ENCODE data around the gene CMSS1. TPM values are rescaled to one million over a fixed set of nuclear protein-coding genes. Genes with fewer than 3 reads are reported as not detected.

CMSS1 gene
- total RNA-seq, 4 donors from 2014 or later, result 9.2 to 18.5 (median 12.9) TPM

DNA sequence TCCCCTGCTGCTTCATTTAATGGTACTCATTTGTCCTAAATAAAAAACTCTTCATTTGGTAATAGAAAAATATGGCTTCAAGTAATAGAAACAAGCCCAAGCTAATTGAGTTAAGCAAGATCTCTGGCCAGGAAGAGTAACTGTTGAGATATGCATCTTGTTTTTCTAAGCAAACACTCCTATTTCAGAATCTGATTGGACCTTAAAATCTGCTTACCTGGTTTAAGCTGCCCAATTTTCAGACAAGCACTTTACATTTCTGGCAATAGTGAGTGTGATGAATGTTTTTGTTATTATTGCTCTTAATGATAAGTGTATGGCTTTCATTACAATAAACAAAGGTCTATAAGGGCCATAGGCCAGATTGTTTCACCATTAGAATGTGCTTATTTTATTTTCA is 86.2 kb downstream of the CMSS1 start:
- TF ChIP-seq, protein P1, sequence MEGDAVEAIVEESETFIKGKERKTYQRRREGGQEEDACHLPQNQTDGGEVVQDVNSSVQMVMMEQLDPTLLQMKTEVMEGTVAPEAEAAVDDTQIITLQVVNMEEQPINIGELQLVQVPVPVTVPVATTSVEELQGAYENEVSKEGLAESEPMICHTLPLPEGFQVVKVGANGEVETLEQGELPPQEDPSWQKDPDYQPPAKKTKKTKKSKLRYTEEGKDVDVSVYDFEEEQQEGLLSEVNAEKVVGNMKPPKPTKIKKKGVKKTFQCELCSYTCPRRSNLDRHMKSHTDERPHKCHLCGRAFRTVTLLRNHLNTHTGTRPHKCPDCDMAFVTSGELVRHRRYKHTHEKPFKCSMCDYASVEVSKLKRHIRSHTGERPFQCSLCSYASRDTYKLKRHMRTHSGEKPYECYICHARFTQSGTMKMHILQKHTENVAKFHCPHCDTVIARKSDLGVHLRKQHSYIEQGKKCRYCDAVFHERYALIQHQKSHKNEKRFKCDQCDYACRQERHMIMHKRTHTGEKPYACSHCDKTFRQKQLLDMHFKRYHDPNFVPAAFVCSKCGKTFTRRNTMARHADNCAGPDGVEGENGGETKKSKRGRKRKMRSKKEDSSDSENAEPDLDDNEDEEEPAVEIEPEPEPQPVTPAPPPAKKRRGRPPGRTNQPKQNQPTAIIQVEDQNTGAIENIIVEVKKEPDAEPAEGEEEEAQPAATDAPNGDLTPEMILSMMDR (IDR thresholded peaks at IDR 0.05), result no peak
- TF ChIP-seq POLR2A (IDR thresholded peaks at IDR 0.05), result no peak
- Histone ChIP-seq H3K27me3 (no peaks in the 10 kb centered on the region), H3K9me3 (no peaks in the 10 kb centered on the region), H3K4me3 (no peak overlapping the region), H3K27ac (peak overlapping the region in 1 of 4 donors; percentile 0), H3K36me3 (no peaks in the 10 kb centered on the region), H3K4me1 (peaks cover 9 to 15% (median 13%) of the 10 kb centered on the region in 3 donors)
- intact Hi-C loops (cut with DNase I), result no loop called here
- no peak for DNase-seq

DNA sequence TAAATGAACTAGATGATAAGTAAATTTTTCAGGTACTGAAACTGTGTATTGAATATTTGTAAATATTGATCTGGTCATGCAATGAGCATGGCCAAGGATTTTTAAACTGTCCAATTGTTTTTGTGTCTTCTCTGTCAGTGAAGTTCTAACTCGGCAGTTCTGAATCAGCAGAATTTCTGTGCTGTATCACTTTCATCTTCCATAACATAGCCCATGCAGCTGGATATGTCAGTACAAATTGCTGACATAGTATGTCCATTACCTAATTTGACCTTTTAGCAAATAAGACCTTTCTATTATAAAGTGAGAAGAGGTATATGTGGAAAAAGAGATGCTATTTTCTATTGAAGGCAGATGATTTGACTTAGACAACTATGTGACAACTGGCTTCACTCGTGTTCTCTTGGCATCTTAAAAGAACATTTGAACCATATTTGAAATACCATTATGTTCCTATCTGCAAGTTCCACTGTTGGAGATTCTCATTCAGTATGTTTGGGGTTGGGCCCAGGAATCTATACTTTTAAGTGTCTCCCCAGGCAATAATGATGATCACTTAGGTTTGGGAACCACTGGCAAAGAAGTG is 90.4 kb downstream of the CMSS1 start:
- no peak overlapping the region for H3K4me3 ChIP-seq
- no peak overlapping the region for H3K27ac ChIP-seq
- no peak for DNase-seq
- H3K4me1 ChIP-seq, result peaks cover 0 to 19% (median 12%) of the 10 kb centered on the region in 3 donors
- 63 to 91% methylated on average over 2 of the region's 2 CpGs for WGBS, 2 donors
- no peaks in the 10 kb centered on the region for H3K9me3 ChIP-seq
- no peaks in the 10 kb centered on the region for H3K27me3 ChIP-seq
- H3K36me3 ChIP-seq, result no peaks in the 10 kb centered on the region
- no peak for TF ChIP-seq POLR2A (IDR thresholded peaks at IDR 0.05)
- TF ChIP-seq, protein P1 (IDR thresholded peaks at IDR 0.05), result no peak
- intact Hi-C loops (cut with DNase I), result no loop called here

DNA sequence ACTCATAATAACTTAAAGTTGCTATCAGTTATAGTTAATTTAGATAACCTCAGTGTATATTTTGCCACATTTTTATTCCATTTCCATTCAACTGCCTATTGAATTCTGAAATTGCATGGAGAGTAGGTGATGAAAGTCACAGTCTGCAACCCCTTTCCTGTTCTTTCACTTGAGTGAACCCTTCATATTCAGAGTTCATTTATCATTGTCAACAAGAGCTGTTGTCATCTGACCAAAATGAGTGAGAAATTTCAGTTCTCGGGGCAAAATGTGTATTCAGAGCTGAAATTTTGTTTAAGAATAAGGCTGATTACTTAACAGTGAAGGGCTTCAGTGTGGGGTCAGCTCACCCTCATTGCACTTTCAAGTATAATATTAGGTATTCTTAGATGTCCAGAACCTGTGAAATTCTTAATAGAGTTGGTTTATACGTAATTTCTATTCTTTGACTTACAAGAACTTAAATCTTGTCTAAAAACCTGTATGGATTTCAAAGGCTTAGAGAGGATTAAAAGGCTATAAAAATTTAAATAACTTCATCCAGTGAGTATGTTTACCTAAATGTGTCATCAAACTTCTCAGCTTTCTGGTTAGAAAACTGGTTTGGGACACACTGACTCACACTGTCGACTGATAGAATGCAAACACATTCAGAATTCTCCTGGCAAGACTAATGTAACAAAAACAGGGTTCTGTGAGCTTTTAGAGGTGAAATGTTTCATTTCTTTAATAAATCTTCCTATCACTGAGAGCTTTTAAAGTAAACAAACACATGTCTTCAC is 92.2 kb downstream of the CMSS1 start:
- DNase-seq, result no peak
- 38 to 41% methylated on average over 3 of the region's 3 CpGs for WGBS, 2 donors
- peaks cover 0 to 19% (median 12%) of the 10 kb centered on the region in 3 donors for H3K4me1 ChIP-seq
- intact Hi-C loops (cut with DNase I), result no loop called here
- no peaks in the 10 kb centered on the region for H3K27me3 ChIP-seq
- peak overlapping the region in 1 of 4 donors; percentile 15 for H3K27ac ChIP-seq
- no peaks in the 10 kb centered on the region for H3K9me3 ChIP-seq
- no peak overlapping the region for H3K4me3 ChIP-seq
- H3K36me3 ChIP-seq, result no peaks in the 10 kb centered on the region
- TF ChIP-seq POLR2A (IDR thresholded peaks at IDR 0.05), result no peak
- TF ChIP-seq, protein P1 (IDR thresholded peaks at IDR 0.05), result no peak

DNA sequence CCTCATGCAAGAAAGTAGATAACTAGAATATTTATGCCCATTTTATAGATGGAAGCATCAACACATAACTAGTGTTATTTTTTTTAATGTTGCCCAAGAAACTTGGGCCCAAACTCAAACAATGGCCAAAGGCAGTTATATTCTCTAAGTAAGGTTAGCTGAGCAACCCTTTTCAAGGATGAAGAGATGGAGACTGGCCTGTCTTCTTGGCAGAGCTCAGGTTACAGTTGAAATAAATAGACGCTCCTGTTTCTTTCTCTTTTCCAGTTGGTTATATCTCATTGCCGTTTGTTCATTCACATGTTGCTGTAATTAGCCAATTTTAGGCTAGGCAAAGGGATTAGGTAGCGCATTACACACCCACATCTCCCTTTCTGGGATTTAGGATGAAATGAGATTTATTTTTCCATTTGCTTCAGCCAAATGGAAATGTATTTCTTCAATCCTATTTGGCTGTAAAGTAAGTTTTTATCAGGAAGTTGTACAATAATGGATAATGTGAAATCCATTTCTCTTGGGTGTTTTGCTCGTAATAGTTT is 93.2 kb downstream of the CMSS1 start:
- TF ChIP-seq, protein P1 (IDR thresholded peaks at IDR 0.05), result no peak
- no peak for TF ChIP-seq POLR2A (IDR thresholded peaks at IDR 0.05)
- intact Hi-C loops (cut with DNase I), result no loop called here
- H3K9me3 ChIP-seq, result no peaks in the 10 kb centered on the region
- no peak for DNase-seq
- peaks cover 0 to 19% (median 12%) of the 10 kb centered on the region in 3 donors for H3K4me1 ChIP-seq
- no peaks in the 10 kb centered on the region for H3K36me3 ChIP-seq
- no peak overlapping the region for H3K4me3 ChIP-seq
- H3K27ac ChIP-seq, result peak overlapping the region in 1 of 4 donors; percentile 15
- WGBS, 2 donors, result 44 to 69% methylated on average over 4 of the region's 4 CpGs
- H3K27me3 ChIP-seq, result no peaks in the 10 kb centered on the region

DNA sequence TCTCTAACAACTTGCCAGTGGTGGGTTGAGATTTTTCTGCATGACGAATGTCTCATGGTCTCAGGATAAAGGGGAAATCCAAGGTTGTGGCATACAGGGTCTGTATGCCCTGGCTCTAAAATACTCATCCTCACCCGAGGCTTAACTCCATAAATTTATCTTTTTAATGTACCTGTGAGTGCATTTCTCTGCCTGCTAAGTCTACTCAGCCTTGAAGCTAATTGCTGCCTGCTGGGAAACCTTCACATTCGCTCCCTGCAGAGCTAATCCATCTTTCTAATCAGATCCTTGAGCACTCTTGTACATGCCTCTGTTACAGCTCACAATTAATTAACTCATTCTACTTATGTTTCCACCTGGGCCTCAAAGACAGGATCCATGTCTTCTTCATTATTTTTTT is 93.8 kb downstream of the CMSS1 start:
- H3K4me1 ChIP-seq, result peaks cover 0 to 19% (median 12%) of the 10 kb centered on the region in 3 donors
- H3K27me3 ChIP-seq, result no peaks in the 10 kb centered on the region
- H3K27ac ChIP-seq, result no peak overlapping the region
- DNase-seq, result no peak
- 75 to 88% methylated on average over 3 of the region's 3 CpGs for WGBS, 2 donors
- no peaks in the 10 kb centered on the region for H3K36me3 ChIP-seq
- H3K4me3 ChIP-seq, result no peak overlapping the region
- intact Hi-C loops (cut with DNase I), result no loop called here
- TF ChIP-seq POLR2A (IDR thresholded peaks at IDR 0.05), result no peak
- TF ChIP-seq, protein P1 (IDR thresholded peaks at IDR 0.05), result no peak
- no peaks in the 10 kb centered on the region for H3K9me3 ChIP-seq
